HG02763 (cell line): ENCODE data around the gene SEPHS2.
A peak's percentile ranks its signal among the peaks of the same experiment; 100 is the strongest.
"Not testable (repeated sequence)": the region's sequence is repeated elsewhere in the genome, so short reads cannot be mapped to it uniquely, and the experiment has no call there.

Experiments
- ATAC-seq: cut with Tn5 transposase; IDR thresholded peaks from one replicate; pipeline ENCODE4 v1.9.1; 2021; ENCODE audit warnings: mild to moderate bottlenecking, moderate library complexity; ENCODE audit not compliant: unreplicated experiment

Gene SEPHS2

DNA sequence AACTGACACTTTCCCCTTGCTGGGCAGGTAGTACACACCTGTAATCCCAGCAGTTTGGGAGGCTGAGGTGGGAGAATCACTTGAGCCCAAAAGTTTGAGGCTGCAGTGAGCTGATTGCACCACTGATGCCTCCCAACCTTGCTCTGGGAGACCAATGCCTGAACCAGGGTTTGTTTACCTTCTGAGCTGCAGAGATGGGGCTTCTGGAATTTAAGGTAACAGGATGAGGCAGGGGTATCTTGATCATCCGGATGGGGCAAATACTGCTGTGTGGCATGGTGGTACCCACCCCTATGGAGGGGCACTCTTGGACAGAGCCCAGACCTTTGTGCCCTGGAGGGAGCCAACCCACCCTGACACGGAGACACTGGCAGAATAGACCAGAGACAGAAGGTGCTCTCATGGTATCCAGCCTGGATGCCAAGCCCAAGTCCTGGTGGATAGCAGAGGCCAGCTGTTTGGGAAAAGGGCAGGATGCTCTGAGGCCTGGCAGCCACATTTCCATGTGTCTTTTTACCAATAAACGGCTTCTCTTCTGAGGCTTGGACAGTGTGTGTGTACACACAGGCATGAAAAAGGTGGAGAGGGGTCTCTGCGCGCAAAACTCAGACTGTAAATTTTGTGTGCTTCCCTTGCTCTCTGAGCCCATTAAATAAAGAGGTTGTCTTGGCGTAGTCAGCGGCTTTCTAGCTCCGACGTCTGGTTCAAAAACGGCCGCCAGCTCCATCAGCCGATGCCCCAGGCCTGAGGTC lies 46.1 kb downstream of the SEPHS2 start:
- no peak for ATAC-seq

GRCh38 chr16:30398661-30399434 lies 46.8 kb downstream of the SEPHS2 start:
- no peak for ATAC-seq

GRCh38 chr16:30397776-30398660 lies 47.7 kb downstream of the SEPHS2 start:
- ATAC-seq, result no peak

DNA sequence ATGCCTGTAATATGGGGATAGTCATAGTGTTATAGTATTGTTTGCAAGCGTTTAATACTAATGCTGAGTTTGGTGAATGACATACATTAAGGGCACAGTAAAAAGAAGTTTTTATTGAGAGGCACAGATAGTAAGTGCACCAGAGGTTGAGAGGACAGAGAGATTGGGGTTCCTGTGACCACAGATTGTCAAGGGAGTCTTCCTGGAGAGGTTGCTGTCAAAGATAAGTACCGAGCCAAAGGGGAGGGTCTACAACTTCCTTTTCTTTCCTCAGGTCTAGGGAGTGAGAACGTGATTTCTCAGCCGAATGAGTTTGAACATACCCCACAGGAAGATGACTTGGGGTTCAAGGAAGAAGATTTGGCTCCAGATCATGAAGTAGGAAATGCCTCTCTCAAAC lies 48.6 kb downstream of the SEPHS2 start:
- no peak for ATAC-seq

- not testable (repeated sequence) for ATAC-seq
Observed at GRCh38 chr16:30396627-30397026, 49.0 kb downstream of the SEPHS2 start.

- no peak for ATAC-seq
Observed at GRCh38 chr16:30395992-30396585, 49.6 kb downstream of the SEPHS2 start.

DNA sequence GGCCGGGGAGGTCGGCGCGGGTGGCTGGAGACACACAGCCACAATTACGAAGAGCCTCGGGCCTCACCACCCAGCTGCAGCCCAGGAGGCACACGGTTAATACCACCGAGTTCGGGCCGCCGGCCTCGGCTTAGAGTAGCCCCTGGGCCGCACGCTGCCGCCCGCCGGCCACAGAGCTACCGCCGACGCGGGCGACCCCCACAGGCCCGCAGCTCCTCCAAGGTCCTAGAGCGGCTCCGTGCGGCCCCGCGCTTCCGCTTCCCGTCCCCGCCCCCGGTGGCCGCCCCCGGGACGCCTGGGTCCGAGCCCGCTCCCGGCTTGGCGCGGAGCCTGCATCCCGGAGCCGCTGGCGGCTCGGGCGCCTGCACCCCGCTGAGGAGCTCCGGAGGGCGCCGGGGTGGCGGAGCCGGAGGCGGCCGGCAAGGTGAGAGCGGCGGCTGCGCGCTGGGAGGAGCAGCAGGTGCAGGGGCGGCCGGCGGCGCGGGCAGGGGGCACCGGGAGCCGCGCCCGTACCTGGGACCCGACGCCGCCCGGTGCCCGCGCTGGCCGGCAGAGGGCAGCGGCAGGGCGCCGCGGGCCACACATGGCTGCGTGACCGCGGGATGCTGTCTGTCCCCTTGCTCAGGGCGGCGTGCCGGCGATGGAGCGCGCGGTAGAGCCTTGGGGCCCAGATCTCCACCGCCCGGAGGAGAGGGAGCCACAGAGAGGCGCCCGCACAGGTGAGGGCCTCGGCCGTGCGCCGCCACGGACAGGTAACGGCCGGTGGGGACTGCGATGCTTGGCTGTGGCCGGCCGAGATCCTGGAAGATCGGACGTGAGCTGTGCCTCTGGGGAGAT lies 50.3 kb downstream of the SEPHS2 start, which contains the start of gene ZNF48:
Gene ZNF48 (plus strand): TSS at position 266 of the 837 bp plus-strand sequence. CDS start 375 bp downstream, at position 641.
- ATAC-seq, result peak; percentile 60

DNA sequence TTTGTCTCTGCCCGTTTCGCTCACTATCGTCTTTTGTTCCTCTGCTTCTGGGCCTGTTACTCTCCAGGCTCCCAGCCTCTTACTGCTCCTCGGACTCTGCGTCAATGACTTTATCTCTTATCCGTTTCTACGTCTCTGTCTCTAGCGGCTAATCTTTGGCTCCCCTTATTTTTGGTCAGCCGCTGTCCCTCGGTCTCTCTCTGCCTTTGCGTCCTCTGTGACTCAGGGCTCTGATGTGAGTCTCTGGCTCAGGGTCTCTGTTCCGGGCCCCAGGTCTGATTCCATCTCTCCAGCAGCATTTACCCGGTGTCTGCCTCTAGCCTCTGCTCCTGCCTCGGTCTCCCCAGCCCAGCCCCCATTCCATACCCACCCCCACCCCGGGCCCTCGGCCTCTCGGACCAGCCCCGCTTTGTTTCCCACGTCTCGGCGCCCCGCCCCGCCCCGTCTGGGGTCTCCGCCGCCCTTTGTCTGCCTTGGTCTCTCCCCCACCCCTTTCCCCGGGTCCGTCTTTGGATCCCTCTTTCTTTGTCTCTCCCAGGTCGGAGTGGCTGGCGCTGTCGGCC lies 51.0 kb downstream of the SEPHS2 start:
- no peak for ATAC-seq
